ENCODE results near the gene CFAP58.

- TF ChIP-seq CTCF (IDR thresholded peaks at IDR 0.05) (no peak), POLR2A (IDR thresholded peaks at IDR 0.05) (no peak), POLR2AphosphoS5 (IDR thresholded peaks at IDR 0.05) (no peak)
These were observed 45.8 kb upstream of the CFAP58 start for GRCh38 chr10:104307576-104308438.
